ENCODE measurements around the gene FGF16.

GRCh38 chrX:77446908-77447652, at the start of gene FGF16:
- TF ChIP-seq CTCF (IDR thresholded peaks at IDR 0.05; ENCODE audit: control extremely low read depth in 1 of 3, insufficient read depth in 1 of 3, low read depth in 1 of 3, low read length in 3 of 3), result no peak
- no peak for TF ChIP-seq USF2 (IDR thresholded peaks at IDR 0.05; ENCODE audit: low read length)
- TF ChIP-seq ZNF274 (IDR thresholded peaks at IDR 0.05; ENCODE audit: borderline replicate concordance, extremely low read depth, low read length), result no peak
- TF ChIP-seq EZH2 (IDR thresholded peaks at IDR 0.05; ENCODE audit: low read depth, low read length, severe bottlenecking), result peak; percentile 17
- TF ChIP-seq SP4 (IDR thresholded peaks at IDR 0.05; ENCODE audit: low read length), result no peak
- TF ChIP-seq GABPA (IDR thresholded peaks at IDR 0.05; ENCODE audit: borderline replicate concordance, insufficient read depth, low read length), result no peak
- no peak for TF ChIP-seq CBX8 (IDR thresholded peaks at IDR 0.05; ENCODE audit: borderline replicate concordance, low read depth, low read length)
